OCI-LY1 (cell line): Measurements from ENCODE around the gene PRXL2A.

Source experiments
- CTCF ChIP-seq: fragments of 200-600 bp; sonication (generic), shearing (Covaris generic); IDR thresholded peaks from 2 replicates; pipeline ENCODE4 v1.5.1; 2017; ENCODE audit warnings: mild to moderate bottlenecking, antibody characterized with exemption, low read length, moderate library complexity, mixed read lengths
- EZH2 ChIP-seq: fragments of 200-600 bp; sonication (generic), shearing (Covaris generic); IDR thresholded peaks from 2 replicates; pipeline ENCODE4 v1.8.0; 2017; ENCODE audit warnings: borderline replicate concordance, mixed run types, mild to moderate bottlenecking, antibody characterized with exemption, low read length, moderate library complexity, mixed read lengths

- no peak for TF ChIP-seq CTCF
- no peak for TF ChIP-seq EZH2
Measured at GRCh38 chr10:80476685-80477084, 68.3 kb downstream of the PRXL2A start.
